Hippocampal formation (tissue), 2 donors: ENCODE results near the gene EVA1B.

Experiments
- DNase-seq, 2 donors: peaks; one replicate each; lab custom pipeline; 2025; lab: John Stamatoyannopoulos, UW

Gene EVA1B

DNA sequence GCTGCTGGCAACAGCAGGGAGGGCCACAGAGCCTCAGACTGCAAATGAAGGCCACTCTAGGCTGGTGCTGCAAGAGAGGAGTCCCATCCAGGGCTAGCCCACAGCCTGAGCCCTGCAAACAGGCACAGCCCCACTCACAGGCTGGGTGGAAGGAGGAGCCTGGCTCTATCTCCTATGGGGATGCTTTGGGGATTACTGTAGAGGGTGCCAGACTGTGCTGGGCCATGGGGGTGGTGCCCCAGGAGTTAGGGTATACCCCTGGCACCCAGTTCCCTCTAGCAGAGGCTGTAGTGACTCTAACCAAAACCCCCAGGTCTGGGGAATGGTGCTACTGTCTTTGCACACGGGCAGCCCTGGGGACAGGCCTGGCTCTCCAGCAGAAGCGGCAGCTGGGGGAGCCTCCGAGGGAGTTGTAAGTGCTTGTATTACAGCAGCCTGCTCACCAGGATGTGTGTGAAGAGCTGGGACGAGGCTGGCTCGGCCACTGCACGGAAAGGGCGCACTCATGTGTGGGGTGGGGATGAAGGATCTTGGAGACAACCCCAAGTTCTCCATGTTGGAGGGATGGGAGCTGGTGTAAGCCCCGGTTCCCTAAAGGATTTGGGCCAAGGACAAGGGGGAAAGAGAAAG lies 23.4 kb upstream of the EVA1B start:
- no peak for DNase-seq

DNA sequence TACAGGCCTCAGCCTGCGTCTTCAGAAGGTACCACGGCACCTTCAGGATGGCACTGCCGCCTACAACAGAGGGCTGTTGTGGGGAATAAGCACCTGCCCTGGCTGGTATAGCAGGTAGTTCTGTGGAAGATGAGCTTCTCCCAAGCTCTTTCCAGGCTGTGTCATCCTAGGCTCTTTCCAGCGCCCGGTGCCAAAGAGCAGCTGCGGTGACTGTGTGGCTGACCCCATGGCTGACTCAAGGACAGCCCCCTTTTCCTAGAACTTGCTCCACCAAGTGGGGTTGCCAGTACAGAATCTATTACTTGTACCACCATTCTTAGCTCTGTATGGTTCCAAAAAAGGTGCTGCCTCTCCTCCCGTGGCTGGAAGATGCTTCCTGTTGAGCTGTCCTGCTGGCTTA lies 21.9 kb upstream of the EVA1B start:
- DNase-seq, result no peak

DNA sequence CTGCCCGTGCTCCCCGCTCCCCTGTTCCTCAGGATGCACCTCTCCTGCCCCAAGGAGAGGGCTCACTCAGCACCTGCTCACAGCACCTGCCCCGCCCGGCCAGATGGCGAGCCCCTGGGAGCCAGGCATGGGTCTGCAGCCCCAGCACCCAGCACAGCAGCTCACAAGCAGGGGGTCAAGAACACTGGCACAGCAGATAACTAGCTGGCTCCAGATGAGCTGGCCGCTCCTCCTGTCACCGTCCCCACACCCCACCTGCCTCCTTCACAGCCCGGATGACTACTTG lies 20.9 kb upstream of the EVA1B start:
- DNase-seq, result no peak

DNA sequence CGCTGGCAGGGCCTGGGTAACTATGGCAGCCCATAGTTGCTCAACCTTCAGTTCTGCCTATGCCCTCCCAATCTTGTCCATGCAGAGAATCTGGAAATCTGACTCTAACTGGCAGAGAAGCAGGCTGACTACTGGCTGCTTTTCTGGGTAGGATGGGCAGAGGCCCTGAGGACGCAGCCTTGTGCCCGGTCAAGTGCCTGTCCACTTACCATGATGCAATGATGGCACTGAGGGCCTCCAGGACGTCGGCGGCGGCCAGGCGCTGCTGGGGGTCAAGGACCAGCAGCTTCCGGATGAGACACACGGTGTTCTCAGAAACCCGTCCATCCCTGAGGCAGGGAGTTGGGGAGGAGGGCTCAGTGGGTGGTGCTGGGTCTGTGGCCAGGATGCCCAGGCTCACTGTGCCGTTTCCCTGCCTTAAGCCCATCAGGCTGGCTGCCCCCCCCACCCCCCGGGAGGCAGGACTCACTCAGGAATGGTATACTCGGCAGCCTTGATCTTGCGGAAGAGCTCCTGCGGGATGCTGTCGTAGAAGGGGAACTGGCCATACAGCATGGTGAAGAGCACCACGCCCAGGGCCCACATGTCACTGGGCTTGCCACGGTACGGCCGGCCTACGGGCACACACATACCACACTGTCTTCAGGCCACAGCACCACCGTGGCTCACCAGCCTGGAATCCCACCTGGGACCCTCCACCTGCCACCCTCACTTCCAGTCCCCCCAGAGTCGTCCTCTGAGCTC lies 20.4 kb upstream of the EVA1B start:
- no peak for DNase-seq

DNA sequence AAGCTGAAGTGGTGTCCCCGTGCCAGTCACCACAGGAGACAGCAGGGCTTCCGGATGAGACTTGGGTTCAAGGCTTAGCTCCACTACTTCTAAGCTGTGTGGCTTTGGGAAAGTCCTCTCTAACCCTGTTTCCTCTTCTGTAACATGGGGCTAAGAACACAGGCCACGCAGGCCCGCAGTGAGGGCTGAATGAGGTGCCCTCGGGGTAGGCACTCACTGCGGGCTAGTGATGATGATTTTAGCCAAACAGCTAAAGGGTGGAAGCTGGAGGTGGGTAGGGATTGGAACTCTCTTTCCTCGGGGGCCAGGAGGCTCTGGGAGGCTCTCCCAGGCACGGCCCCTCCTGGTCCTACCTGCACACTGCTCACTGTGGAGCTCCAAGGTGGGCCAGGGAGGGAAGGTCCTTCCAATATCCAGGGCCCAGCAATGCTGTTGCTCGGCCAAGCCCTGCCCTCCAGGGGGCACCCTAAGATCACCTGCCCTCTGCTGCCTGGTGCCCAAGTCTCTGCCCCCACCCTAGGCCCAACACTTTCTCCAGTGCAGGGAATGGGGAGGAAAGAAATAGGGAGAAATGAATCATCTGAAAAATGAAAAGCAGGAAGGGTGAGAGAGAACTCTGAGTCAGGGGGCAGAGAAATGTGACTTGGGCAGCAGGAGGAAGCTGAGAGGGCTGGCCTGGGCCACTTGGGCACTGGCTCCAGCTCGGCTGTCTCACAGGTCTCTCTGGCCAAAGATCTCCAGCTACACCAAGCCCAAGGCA lies 19.2 kb upstream of the EVA1B start:
- peak in 1 of 2 donors; percentile 16 for DNase-seq

DNA sequence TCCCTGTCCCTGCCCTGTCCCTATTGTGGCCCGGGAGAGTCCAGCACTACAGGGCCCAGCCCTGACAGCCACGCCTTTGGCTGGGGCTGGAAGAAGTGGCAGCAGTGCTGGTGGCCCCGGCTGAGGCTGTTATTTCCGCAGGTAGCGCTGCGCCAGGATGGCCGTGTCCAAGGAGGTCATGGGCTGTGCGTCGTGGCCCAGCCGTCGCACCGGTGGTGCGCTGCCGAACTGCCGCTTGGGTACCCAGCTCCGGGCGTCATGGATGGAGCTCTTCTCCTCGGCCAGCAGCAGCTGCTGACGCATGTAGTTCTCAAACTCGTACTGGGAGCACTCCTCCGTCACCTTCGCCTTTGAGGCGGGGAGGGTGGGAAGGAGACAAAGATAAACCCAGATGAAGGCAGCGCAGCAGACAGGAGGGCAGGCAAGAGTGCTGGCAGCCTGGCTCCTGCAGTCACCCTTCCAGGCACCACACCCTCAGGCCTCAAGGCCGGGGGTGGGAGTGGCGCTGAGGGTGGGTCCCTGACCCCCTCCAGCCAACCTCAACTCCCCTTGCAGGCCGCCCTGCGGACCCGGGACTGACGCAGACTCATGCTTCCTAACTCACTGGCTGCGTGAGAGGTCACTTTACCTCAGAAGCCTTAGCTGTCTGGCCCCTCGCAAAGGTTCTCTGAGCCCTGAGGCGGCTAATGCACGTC lies 18.3 kb upstream of the EVA1B start:
- DNase-seq, result no peak

DNA sequence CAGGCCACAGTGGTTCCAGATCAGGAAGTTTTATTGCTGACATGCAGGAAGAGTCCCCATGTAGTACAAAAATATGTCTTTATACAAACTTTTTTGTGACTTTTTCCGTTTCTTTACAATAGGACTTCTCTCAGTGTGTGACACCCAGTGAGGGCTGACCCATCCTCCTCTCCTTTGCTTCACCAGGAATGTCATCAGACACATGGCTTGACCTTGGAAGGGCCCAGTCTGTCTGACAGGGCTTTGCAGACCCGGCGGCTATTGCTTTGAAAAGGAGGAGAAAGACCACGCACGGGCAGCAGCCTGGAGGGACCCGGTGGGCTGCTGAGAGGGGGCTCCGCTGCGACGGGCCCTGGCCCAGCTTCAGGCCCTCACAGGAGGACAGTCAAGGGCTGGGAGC lies 16.2 kb upstream of the EVA1B start:
- no peak for DNase-seq

DNA sequence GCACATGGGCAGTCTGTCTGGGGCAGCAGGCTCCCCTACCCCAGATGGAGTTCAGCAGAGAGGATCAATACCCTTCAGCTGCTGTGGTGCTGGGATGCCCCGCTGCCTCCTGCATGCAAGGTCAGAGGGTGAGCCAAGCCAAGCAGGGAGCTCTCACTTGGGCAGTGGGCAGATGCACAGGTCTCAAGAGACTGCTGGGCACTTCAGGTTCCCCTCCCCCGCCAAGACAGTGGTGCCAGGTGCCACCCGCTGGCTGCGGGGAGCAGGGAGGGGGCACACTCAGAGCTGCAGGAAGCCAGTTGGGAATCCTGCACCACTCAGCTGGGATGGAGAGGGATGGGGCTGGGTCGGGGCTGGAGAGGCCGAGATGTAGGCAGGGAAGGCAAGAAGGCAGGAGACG lies 15.8 kb upstream of the EVA1B start:
- no peak for DNase-seq

DNA sequence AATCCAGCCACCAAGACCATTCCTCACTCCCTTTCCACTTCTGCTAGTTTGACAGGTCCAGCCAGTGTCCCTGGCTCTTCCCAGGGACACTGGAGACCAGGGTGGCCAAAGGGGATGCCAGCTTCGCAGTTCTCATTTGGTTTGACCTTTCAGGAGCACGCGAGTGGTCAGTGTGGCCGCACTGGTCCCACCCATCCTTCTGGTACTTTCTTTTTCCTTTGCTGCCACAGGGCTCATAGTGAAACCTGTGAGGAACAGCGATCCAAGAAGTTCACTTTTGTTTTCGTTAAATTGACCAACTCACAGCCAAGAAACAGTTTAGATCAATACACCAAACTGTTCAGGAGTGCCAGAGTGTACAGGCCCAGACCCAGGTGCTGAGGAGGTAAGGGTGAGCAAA lies 14.4 kb upstream of the EVA1B start:
- DNase-seq, result no peak

DNA sequence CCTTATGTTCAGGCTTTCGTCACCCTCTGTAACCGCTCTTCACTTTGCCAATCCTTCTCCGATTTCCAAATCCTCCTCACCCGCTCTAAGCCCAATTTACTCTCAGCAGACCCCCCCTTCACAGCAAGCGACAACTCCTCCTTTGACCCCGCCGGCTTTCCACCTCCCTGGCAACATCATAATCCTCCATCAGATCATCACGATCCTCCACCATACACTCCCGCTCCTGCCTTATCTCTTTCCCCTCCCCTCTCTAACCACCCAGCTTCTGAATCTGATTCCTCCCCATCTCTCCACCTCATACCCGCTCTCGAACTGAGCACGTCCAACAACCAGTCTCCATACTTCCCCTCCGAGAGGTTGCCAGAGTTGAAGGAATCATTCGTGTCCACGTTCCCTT lies 7.5 kb upstream of the EVA1B start:
- DNase-seq, result no peak

DNA sequence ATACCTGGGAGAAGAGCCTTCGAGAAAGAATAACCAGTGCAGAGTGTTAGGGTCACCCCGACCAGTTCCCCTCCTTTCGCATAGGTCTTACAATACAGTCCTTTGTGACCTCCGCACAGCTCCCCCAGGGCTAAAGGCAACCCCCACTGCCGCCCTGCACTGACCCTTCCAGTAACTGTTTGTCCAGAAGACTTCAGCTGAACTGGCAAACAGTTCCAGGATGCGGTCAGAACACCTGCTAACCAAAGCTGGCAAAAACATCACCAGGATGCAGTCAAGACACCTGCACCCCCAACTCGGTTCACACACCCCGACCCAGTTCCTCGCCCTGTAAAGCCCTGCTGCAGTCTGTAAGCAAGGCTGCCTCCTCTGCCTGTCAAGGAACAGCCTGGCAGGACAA lies 6.4 kb upstream of the EVA1B start:
- no peak for DNase-seq

DNA sequence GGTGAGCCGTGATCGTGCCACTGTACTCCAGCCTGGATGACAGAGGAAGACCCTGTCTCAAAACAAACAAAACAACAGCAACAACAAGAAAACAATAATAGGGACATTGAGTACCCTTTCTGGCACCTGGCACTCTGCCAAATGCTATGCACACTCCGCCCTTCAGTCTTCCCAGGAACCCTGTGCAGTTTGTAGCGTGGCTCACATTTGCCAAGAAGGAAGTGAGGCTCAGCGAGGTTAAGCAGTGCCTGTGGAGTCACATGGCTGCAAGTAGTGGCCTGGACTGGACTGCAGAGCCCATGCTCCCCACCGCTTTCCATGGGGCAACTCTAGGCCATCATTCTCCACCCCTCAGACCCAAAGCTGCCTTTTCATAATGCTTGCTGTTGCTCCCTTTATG lies 5.3 kb upstream of the EVA1B start:
- DNase-seq, result no peak

DNA sequence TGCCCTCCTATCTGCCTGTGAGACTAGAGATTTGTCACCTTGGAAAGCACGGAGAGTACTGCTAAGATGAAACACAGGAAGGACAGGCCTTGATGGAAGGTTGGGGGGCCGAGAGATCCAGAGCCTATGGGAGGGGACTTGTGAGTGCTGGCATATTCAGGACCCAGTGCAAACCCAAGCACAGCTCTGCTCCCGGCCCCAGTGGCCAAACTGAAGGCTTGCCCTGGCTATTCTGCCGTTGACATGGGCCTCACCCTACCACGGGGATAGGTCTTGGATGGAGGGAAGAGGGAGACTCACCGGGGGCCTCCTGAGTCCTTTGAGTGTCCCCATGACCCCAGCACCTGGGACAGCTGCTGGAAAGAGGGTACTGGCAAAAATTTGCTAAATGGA lies 4.6 kb upstream of the EVA1B start:
- no peak for DNase-seq

DNA sequence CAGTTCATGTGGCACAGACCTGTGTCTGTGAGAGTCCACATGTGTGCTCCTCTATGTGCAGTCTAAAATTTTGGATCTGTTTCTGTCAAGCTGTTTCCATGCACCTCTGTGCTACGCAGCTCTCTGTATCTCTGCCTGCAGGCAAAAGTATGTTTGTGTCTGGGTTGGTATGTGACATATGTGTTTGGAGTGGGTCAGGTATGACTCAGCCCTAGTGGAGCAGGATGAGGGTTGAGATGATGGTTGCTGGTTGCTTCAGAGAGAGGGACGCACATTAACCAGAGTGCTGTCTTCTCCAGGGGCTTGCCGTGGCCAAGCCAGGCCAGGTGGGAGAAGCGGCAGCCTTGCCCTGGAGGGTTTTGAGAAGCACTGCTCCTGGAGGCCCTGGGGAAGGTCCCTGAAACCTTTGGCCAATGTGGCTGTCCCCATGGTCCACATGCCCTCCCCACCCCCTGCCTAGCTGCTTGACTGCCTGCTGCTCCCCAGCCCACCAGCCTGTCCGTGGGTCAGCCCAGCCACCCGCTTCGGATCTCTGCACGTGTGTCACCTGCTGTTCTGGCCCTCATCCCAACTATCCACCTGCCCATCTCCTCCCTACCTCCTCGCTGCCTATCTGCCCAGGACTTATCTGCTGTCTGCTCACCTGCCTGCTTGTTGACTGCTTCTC lies 4.1 kb upstream of the EVA1B start:
- DNase-seq, result no peak

DNA sequence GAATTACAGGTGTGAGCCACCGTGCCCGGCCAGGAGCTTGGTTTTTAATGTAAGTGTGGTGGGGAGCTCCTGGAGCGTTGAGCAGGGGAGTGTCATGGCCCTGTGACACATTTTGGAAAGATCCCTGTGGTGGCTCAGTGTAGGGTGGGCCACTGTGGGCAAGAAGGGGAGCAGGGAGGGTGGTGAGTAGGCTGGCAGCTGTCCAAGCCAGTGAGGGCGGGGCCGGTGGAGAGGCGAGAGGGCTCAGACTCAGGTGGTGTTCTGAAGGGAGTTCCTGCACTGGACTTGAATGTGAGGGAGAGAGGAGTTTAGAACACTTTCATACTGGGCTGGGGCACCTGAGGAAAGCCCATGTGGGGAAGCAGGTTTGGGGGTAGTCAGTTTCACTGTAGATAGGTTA lies 3.1 kb upstream of the EVA1B start:
- no peak for DNase-seq

DNA sequence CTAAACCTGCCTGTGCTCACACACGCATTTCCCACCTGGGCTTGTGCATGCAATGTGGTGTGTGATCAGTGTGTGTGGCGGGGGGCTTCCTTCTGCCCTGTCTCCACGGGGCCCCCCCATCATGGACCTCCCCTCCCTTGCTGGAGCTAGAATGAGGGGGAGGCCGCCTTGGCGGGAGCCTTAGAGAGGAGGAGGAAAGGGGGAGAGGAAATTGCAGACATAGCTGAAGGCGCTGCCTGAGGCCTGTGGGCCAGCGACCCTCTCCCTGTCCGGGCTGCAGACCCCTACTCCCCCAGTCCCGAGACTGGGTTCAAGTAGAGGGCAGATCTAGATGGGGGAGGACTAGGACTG lies 883 bp upstream of the EVA1B start:
- no peak for DNase-seq

DNA sequence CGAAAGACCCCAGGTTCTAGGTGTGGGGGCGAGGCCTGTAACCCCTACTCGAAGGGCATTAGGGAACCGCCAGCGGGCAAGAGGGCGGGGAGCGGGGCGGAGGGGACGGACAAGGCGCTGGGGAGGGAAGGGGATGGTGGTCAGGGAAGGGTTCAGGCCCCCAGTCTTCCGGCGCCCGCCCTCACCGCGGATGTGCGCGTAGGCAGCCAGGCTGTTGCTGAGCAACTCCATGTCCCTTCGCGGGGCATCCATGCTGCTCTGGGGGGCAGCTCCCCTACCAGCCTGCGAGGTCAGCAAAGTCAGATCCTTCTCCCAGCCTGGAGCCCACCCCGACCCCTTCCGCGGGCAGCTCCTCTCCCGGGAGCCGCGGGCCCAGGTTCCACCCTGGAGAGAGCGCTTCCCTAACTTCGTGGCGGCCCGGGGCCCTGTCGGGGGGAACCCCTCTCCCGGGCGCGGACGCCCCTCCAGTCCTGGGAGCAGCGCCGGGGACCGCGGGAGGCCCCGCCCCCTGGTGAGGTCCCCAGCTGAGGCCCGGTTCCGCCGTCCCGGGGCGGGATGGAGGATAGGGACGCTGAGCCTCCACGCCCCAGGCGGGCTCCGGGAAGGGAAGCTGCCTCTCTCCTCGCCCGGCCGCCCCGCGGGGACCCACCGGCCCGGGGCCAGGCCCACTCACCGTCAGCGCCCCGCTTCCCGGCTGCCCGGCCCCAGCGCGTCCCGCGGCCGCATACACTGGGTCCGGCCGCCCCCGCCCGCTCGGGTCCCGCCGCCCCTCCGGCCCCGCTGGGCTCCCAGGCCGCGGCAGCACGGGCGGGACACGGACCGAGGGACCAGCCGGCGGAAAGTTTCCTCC lies 434 bp downstream of the EVA1B start:
- no peak for DNase-seq

DNA sequence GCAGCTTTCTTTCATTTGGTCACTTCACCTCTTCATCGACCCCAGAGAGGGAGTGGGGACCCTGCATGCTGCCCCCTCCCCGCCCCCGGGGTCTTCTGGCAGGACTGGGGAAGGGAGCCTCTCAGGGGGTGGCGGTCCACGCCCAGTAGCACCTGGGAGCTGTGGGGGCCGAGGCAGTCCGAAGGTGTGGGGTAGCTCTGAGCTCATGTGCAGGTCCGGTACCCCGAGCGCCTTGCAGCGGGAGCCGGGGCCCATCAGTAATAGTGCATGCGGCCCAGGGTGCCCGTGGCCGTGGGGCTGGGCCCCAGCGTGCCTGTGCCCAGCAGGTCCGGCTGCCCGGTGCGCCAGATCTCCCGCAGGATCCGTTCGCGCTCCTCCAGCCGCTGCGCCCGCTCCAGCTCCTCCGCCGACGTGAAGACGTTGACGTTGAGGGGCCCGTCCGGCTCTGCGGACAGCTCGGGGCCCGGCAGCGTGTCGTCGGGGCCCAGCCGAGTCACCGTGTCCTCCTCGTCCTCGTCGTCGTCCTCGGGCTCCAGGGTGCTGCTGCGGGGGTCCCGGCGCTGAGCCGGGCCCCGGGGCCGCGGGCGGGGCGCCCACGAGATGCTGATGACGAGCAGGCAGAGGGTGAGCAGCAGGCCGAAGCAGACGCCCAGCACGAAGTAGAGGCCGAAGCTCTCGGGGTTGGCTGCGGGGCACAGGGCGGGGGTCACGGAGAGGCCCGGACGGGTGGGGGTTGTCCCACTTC lies 1.2 kb downstream of the EVA1B start:
- no peak for DNase-seq

DNA sequence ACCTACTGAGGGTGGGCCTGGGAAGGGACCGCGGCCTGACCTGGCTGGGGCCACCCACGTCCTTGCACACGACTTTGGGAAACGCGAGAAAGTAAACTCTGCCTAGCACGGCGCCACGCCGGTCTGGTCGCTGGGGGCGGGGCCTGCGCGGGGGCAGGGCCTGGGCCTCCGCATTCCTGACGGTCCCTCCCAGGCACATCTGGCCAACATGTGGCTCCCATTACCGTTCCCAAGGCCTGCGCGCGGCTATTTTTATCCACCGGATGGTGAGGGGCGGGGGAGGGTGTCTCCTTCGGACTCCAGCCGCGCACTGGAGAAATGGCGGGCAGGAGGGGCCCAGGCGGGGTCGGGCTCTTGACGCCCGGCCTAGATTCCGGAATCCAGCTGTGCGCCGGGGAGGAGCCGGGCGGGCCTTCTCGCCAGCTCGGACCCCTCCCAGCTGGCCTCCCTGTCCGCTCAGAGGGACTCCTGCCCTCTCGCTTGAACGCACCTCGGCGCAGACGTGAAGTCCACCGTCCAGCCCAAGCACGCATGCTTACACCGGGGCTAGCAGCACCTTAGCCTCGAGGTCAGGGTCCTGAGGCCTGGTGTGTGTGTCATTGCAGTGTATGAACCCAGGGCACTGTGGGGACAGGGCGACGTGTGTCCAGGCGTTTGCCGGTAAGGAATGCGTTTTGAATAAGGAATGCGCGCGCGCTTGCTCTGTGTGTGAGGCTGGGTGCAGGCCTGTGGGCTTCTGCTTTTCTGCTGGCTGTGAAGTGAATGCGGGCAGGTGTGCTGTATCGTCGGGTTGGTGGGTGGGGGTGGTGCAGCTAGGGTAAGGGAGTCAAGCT lies 2.1 kb downstream of the EVA1B start:
- DNase-seq, result no peak

DNA sequence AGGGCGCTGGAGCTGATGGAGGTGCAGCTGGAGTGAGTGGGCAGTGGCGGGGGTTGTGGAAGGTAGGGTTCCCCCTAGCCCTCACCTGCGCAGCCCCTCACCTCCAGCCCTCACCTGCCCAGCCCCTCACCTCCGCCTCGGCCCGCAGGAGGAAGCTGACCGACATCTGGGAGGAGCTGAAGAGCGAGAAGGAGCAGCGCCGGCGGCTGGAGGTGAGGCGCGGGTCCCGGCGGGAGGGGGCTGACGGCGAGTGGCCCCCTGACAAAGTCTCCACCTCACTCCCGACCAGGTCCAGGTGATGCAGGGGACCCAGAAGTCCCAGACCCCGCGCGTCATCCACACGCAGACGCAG lies 2.7 kb downstream of the EVA1B start:
- no peak for DNase-seq
